HEK293T (cell line): ENCODE results near the gene KREMEN2.

ENCODE experiments used
- CTCF ChIA-PET: fragments of 350-600 bp; formaldehyde crosslinking; extraction: SDS; loops from one replicate; lab custom pipeline; 2021; ENCODE audit warnings: antibody characterized with exemption, inconsistent platforms; lab: Yijun Ruan, JAX
- POLR2A ChIA-PET: fragments of 350-600 bp; formaldehyde crosslinking; extraction: SDS; loops from one replicate; lab custom pipeline; 2020; ENCODE audit warnings: antibody characterized with exemption, inconsistent platforms; lab: Yijun Ruan, JAX
- DNase-seq: peaks from one replicate; pipeline ENCODE4 v3.0.0; 2012; ENCODE audit warnings: mixed read lengths; ENCODE audit errors: extremely low spot score
- ARNT ChIP-seq: fragments of 450-650 bp; IDR thresholded peaks from 2 replicates; pipeline ENCODE4 v1.6.1; 2017; ENCODE audit warnings: mild to moderate bottlenecking
- BHLHE40 ChIP-seq: fragments of 450-650 bp; IDR thresholded peaks from 2 replicates; pipeline ENCODE4 v1.6.1; 2016; ENCODE audit warnings: mild to moderate bottlenecking, moderate library complexity, borderline replicate concordance
- CTBP1 ChIP-seq: fragments of 450-650 bp; IDR thresholded peaks from 2 replicates; pipeline ENCODE4 v1.6.1; 2016; ENCODE audit warnings: borderline replicate concordance
- ELF4 ChIP-seq: fragments of 450-650 bp; IDR thresholded peaks from 2 replicates; pipeline ENCODE4 v1.6.1; 2017; ENCODE audit warnings: antibody characterized with exemption
- FOXA1 ChIP-seq: fragments of 450-650 bp; IDR thresholded peaks from 2 replicates; pipeline ENCODE4 v1.6.1; 2016; ENCODE audit warnings: mild to moderate bottlenecking
- FOXK2 ChIP-seq: fragments of 450-650 bp; IDR thresholded peaks from 2 replicates; pipeline ENCODE4 v1.6.1; 2016; ENCODE audit warnings: mild to moderate bottlenecking
- FOXM1 ChIP-seq: fragments of 450-650 bp; IDR thresholded peaks from 2 replicates; pipeline ENCODE4 v1.6.1; 2017; ENCODE audit warnings: mild to moderate bottlenecking, borderline replicate concordance
- HDGF ChIP-seq: fragments of 450-650 bp; IDR thresholded peaks from 2 replicates; pipeline ENCODE4 v1.6.1; 2017; ENCODE audit warnings: antibody characterized with exemption, borderline replicate concordance
- L3MBTL2 ChIP-seq: fragments of 450-650 bp; conservative IDR thresholded peaks from 2 replicates; pipeline ENCODE4 v1.6.1; 2016; ENCODE audit warnings: mild to moderate bottlenecking
- LEF1 ChIP-seq: fragments of 450-650 bp; IDR thresholded peaks from 2 replicates; pipeline ENCODE4 v1.6.1; 2017; ENCODE audit warnings: mild to moderate bottlenecking, borderline replicate concordance
- NFRKB ChIP-seq: fragments of 450-650 bp; IDR thresholded peaks from 2 replicates; pipeline ENCODE4 v1.6.1; 2016; ENCODE audit warnings: mild to moderate bottlenecking, moderate library complexity
- SP1 ChIP-seq: fragments of 450-650 bp; IDR thresholded peaks from 2 replicates; pipeline ENCODE4 v1.6.1; 2017
- SUZ12 ChIP-seq: fragments of 450-650 bp; IDR thresholded peaks from 2 replicates; pipeline ENCODE4 v1.6.1; 2016; ENCODE audit warnings: mild to moderate bottlenecking
- TARDBP ChIP-seq: fragments of 450-650 bp; IDR thresholded peaks from 2 replicates; pipeline ENCODE4 v1.6.1; 2016
- ZNF384 ChIP-seq: fragments of 450-650 bp; IDR thresholded peaks from 2 replicates; pipeline ENCODE4 v1.6.1; 2016
- TF ChIP-seq, protein P1 (sequence below): fragments of 450-650 bp; IDR thresholded peaks from 2 replicates; pipeline ENCODE4 v1.6.1; 2016

KREMEN2 gene

DNA sequence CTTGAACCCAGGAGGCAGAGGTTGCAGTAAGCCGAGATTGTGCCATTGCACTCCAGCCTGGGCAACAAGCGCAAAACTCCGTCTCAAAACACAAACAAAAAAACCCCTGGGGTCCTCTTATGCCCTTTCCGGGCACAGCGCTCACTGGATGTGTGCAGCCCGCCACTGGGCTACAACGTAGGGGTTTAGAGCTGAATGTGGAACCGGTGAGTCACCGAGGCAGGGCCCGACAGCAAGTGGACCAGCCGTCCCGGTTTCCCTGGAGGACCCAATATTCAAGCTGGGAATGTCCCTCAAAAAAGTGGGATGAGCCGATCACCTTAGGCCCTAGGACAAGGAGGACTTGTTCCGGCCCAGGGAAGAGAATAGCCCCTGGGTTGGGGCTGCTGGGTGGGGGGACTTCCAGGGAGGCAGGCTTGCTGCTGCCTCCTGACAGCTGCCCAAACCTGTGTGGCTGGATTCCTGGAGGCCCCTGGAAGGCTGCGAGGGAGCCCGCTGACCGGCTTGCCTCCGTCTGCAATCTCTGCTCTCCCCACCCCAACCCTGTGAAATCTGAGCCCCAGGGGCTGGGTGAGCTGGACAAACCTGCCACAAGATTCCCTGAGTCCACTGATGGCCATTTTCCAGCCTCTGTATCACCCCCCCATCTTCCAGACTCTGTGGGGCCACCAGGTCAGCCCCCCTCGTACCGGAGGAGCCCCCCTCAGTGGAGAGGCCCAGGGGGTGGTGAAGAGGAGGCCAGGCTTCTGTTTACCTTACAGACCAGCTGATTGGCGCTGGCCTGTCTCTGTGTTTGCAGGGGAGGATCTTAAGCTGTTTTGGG lies 45.7 kb downstream of the KREMEN2 start:
- TF ChIP-seq, protein P1, sequence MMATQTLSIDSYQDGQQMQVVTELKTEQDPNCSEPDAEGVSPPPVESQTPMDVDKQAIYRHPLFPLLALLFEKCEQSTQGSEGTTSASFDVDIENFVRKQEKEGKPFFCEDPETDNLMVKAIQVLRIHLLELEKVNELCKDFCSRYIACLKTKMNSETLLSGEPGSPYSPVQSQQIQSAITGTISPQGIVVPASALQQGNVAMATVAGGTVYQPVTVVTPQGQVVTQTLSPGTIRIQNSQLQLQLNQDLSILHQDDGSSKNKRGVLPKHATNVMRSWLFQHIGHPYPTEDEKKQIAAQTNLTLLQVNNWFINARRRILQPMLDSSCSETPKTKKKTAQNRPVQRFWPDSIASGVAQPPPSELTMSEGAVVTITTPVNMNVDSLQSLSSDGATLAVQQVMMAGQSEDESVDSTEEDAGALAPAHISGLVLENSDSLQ = no peak
- TF ChIP-seq SUZ12 (no peak), HDGF (no peak), ELF4 (no peak), ZNF384 (no peak), FOXM1 (no peak), NFRKB (no peak), FOXA1 (no peak), CTBP1 (no peak), L3MBTL2 (no peak), FOXK2 (no peak), ARNT (no peak), LEF1 (no peak), BHLHE40 (no peak), SP1 (no peak), TARDBP (no peak)
- ChIA-PET POLR2A (interaction anchor here (1.3 to 4.3 kb wide), 3 partner anchors 9 to 29 kb away, joined by 3 to 44 read pairs (median 6); partner anchors contain the start of genes CLDN6, HCFC1R1, PKMYT1 and THOC6), CTCF (interaction anchor here (0.6 to 1.7 kb wide), 4 partner anchors 9 to 23 kb away, joined by 3 to 6 read pairs (median 4); no protein-coding TSS in a partner anchor)
- no peak for DNase-seq

DNA sequence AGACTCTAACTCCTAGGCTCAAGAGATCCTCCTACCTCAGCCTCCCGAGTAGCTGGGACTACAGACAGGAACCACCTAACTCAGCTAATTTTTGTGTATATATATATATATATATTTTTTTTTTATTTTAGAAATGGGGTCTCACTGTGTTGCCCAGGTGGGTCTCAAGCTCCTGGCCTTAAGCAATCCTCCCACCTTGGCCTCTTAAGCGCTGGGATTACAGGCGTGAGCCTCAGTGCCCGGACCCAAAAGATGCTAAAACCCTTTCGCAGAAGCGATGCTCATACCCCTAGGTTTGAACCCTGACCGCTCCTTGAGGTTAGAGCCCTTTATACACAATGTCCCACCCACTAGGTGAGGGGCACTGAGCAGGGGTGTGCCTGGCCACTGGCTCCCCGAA lies 46.4 kb downstream of the KREMEN2 start:
- ChIA-PET POLR2A (interaction anchor here (1.3 to 4.3 kb wide), 3 partner anchors 8 to 30 kb away, joined by 3 to 44 read pairs (median 6); partner anchors contain the start of genes CLDN6, HCFC1R1, PKMYT1 and THOC6), CTCF (interaction anchor here (0.7 to 1.7 kb wide), 3 partner anchors 8 to 21 kb away, joined by 3 to 6 read pairs (median 3); no protein-coding TSS in a partner anchor)
- DNase-seq = no peak
- TF ChIP-seq ELF4 = no peak
- no peak for TF ChIP-seq BHLHE40
- TF ChIP-seq HDGF = no peak
- no peak for TF ChIP-seq ZNF384
- TF ChIP-seq SP1 = no peak
- TF ChIP-seq ARNT = no peak
- TF ChIP-seq CTBP1 = no peak
- TF ChIP-seq LEF1 = no peak
- TF ChIP-seq SUZ12 = no peak
- no peak for TF ChIP-seq L3MBTL2

DNA sequence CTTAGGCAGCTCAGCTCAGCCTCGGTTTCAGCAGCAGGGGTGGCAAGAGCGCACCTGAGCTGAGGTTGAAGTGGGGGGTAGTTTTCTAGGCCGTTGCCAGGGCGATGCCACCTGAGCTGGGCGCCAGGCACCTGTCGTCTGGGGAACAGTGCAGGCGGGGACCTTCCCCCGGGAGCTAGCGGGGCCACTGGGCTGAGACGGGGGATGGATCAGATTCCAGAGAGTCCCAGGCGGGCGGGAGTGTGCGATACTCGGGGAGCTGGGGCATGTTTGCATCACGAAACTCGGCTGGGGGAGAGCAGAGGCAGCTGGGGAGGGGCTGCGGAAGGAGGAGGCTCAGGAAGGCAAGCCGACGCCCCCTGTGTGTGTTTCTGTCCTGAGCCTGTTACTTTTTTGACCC lies 48.2 kb downstream of the KREMEN2 start:
- ChIA-PET POLR2A (interaction anchor here (1.0 to 4.3 kb wide), 4 partner anchors 10 to 32 kb away, joined by 3 to 44 read pairs (median 4); partner anchors contain the start of genes HCFC1R1, PKMYT1, THOC6 and TNFRSF12A), CTCF (interaction anchor here (0.9 kb wide), 1 partner anchor 16 kb away, joined by 3 read pairs; no protein-coding TSS in a partner anchor)
- no peak for DNase-seq
- TF ChIP-seq SP1 (no peak), ARNT (no peak)

GRCh38 chr16:3012828-3013420 lies 48.8 kb downstream of the KREMEN2 start, which contains the start of gene CLDN9:
Gene CLDN9 (plus strand): TSS chr16:3012923. CDS start chr16:3013363, 440 bp downstream.
- TF ChIP-seq BHLHE40 (no peak), SP1 (no peak), ELF4 (no peak), LEF1 (no peak), FOXM1 (no peak), ZNF384 (no peak), SUZ12 (no peak), ARNT (no peak)
- no peak for DNase-seq
- ChIA-PET CTCF (interaction anchor here (0.9 kb wide), 1 partner anchor 15 kb away, joined by 3 read pairs; no protein-coding TSS in a partner anchor), POLR2A (interaction anchor here (1.2 to 4.3 kb wide), 2 partner anchors 9 to 26 kb away, joined by 3 to 44 read pairs; partner anchors contain the start of genes HCFC1R1, THOC6 and TNFRSF12A)

DNA sequence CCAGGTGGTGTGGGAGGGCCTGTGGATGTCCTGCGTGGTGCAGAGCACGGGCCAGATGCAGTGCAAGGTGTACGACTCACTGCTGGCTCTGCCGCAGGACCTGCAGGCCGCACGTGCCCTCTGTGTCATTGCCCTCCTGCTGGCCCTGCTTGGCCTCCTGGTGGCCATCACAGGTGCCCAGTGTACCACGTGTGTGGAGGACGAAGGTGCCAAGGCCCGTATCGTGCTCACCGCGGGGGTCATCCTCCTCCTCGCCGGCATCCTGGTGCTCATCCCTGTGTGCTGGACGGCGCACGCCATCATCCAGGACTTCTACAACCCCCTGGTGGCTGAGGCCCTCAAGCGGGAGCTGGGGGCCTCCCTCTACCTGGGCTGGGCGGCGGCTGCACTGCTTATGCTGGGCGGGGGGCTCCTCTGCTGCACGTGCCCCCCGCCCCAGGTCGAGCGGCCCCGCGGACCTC lies 49.4 kb downstream of the KREMEN2 start:
- DNase-seq = no peak
- ChIA-PET POLR2A (interaction anchor here (0.7 kb wide), 1 partner anchor 31 kb away, joined by 3 read pairs; no protein-coding TSS in a partner anchor), CTCF (interaction anchor here (0.8 kb wide), 1 partner anchor 18 kb away, joined by 3 read pairs; no protein-coding TSS in a partner anchor)
- TF ChIP-seq L3MBTL2 (no peak), SP1 (no peak), FOXA1 (no peak), TARDBP (no peak), HDGF (no peak), NFRKB (no peak), SUZ12 (no peak), ARNT (no peak), FOXK2 (no peak), LEF1 (no peak), ELF4 (no peak)
- TF ChIP-seq, protein P1 = no peak
